Colonic mucosa (tissue), 4 donors: ENCODE measurements around the gene SHISA9. TPM values are rescaled to one million over a fixed set of nuclear protein-coding genes. Genes with fewer than 3 reads are reported as not detected.

Experiments used
- DNase-seq: peaks from one replicate; pipeline ENCODE4 v3.0.0-alpha.2; 2020
- H3K27ac ChIP-seq: fragments of 200-600 bp; one replicate; pipeline ENCODE4 v1.8.0; 2021
- H3K27me3 ChIP-seq: fragments of 200-600 bp; one replicate; pipeline ENCODE4 v1.8.0; 2021
- H3K36me3 ChIP-seq: fragments of 200-600 bp; one replicate; pipeline ENCODE4 v1.8.0; 2021
- H3K4me1 ChIP-seq: fragments of 200-600 bp; one replicate; pipeline ENCODE4 v1.8.0; 2021; ENCODE audit warnings: mild to moderate bottlenecking
- H3K4me3 ChIP-seq: fragments of 200-600 bp; one replicate; pipeline ENCODE4 v1.8.0; 2021
- H3K9ac ChIP-seq, 2 donors: one replicate each; pipeline ENCODE4 v1.7.0; 2013; ENCODE audit warnings: control low read depth in 2 of 2, low read depth in 2 of 2, low read length in 2 of 2
- H3K9me3 ChIP-seq: fragments of 200-600 bp; one replicate; pipeline ENCODE4 v1.8.0; 2021
- intact Hi-C: fragments of 100-400 bp; cut with DNase I; formaldehyde crosslinking; loops from one replicate; pipeline ENCODE4 v1.14.1; 2022
- total RNA-seq, 2 donors: library from RNA; stranded (reverse); fragmentation: NEBNext Ultra II Directional in 1 of 2; extraction: Animal tissue kit (Norgen Biotek cat#: 25700) in 1 of 2; gene quantifications; one replicate each; pipeline ENCODE4 v1.2.1, GENCODE V29; 2021
- TF ChIP-seq, protein P1 (sequence below): fragments of 200-600 bp; IDR thresholded peaks from one replicate; pipeline ENCODE4 v1.8.0; 2022; ENCODE audit warnings: antibody characterized with exemption, mild to moderate bottlenecking
- donor health status: healthy.
- donor health status: DM: no; HTN: no; CAD: no.
- donor health status: DM: no; HTN: no; CAD: no.

The SHISA9 gene
- total RNA-seq, 2 donors from 2014 or later = 0.74 to 1.3 TPM

DNA sequence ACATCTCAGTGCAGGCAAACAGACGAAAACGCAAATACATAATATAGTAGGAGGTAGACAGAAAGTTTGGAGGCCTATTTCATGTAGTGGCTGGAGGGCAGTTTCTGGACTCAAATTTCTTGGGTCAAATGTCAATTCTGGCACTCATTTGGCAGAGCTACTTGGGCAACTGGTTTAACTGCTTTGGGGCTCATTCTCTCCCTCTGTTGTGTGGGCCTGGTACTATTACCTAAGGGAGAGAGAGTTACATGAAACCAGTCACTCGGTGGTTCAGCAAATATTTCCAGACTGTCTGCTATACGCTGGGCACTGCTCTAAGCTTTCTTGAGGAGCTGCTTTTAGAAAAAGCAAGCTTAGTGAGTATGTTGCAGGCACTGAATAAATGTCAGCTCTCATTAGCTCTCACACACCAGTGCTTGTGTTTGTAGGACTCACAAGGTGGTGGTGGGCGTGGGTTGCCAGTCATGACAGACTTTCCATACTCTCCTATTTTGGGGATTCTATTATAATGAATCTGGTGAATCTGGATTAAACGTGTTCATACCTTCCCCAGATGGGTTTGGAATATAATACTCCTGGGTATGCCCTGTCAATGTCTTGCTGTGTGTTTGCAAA lies 1.8 kb upstream of the SHISA9 start:
- Histone ChIP-seq H3K27me3 (peaks cover 19% of the 10 kb centered on the region), H3K36me3 (no peaks in the 10 kb centered on the region), H3K9me3 (no peaks in the 10 kb centered on the region), H3K9ac (no peak overlapping the region), H3K4me3 (no peak overlapping the region), H3K27ac (no peak overlapping the region), H3K4me1 (no peaks in the 10 kb centered on the region)
- TF ChIP-seq, protein P1, sequence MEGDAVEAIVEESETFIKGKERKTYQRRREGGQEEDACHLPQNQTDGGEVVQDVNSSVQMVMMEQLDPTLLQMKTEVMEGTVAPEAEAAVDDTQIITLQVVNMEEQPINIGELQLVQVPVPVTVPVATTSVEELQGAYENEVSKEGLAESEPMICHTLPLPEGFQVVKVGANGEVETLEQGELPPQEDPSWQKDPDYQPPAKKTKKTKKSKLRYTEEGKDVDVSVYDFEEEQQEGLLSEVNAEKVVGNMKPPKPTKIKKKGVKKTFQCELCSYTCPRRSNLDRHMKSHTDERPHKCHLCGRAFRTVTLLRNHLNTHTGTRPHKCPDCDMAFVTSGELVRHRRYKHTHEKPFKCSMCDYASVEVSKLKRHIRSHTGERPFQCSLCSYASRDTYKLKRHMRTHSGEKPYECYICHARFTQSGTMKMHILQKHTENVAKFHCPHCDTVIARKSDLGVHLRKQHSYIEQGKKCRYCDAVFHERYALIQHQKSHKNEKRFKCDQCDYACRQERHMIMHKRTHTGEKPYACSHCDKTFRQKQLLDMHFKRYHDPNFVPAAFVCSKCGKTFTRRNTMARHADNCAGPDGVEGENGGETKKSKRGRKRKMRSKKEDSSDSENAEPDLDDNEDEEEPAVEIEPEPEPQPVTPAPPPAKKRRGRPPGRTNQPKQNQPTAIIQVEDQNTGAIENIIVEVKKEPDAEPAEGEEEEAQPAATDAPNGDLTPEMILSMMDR = no peak
- intact Hi-C loops = no loop called here
- no peak for DNase-seq

- intact Hi-C loops = no loop called here
- Histone ChIP-seq H3K9ac (no peak overlapping the region), H3K4me1 (no peaks in the 10 kb centered on the region), H3K27ac (no peak overlapping the region), H3K27me3 (peaks cover 19% of the 10 kb centered on the region), H3K4me3 (no peak overlapping the region), H3K36me3 (no peaks in the 10 kb centered on the region), H3K9me3 (no peaks in the 10 kb centered on the region)
- DNase-seq = no peak
- TF ChIP-seq, protein P1 = no peak
Measured at GRCh38 chr16:12900156-12900555, 1.2 kb upstream of the SHISA9 start.

DNA sequence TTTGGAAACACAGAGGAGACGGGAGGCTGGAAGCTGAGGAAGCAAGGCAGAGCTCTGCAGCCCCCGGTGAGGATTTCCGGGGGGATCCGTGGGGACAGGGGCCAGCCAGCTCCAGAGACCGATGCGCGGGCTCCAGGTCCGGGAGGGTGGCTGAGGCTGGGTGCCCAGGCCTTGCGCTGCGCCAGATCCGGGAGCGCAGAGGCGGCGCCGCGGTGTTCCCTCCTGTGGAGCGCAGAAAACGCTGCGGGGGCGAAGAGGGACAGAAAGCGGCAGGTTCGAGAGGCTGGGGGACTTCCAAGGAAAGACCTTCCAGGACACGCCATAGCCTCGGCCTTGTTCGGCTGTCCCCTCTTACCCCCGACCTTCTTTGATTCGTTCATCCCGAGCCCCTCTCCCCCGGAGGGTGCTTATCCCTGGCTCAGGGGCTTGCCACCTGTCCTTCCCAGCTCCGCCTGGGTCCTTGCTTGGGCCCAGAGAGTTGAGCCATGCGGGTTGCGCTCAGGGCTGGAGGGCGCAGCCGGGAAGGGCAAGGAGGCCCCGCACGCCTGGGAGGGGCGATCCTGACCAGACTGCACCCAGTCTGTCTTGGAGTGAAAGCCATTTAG lies 697 bp upstream of the SHISA9 start:
- no peak for DNase-seq
- H3K9me3 ChIP-seq = no peaks in the 10 kb centered on the region

DNA sequence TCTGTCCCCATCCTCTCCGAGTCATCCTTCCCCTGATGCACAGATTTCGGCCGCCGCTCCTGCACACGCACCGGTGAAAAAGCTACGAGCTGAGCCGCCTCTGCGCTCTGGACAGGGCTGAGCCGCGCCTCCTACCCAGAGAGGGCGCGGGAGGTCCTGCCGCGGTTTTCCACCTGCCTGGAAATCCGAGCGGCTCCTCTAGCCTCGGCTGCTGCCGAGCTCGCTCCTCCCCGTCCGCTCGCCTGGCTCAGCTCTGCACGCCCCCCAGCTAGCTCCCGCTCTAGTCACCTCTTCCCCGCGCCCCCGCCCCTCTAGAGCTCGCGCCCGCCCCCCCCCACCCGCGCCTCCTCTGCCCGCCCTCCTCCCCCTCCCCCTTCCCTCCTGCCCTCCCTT lies 198 bp upstream of the SHISA9 start:
- H3K36me3 ChIP-seq = no peaks in the 10 kb centered on the region
- TF ChIP-seq, protein P1 = no peak
- no peak overlapping the region for H3K27ac ChIP-seq
- no peaks in the 10 kb centered on the region for H3K4me1 ChIP-seq
- intact Hi-C loops = no loop called here
- no peaks in the 10 kb centered on the region for H3K9me3 ChIP-seq
- H3K27me3 ChIP-seq = peaks cover 19% of the 10 kb centered on the region
- DNase-seq = no peak
- H3K9ac ChIP-seq = no peak overlapping the region
- H3K4me3 ChIP-seq = no peak overlapping the region

More for the DNA sequence above, 697 bp upstream of the SHISA9 start:
- no peaks in the 10 kb centered on the region for H3K36me3 ChIP-seq
- TF ChIP-seq, protein P1 = no peak
- H3K27me3 ChIP-seq = peaks cover 19% of the 10 kb centered on the region
- H3K4me1 ChIP-seq = no peaks in the 10 kb centered on the region
- H3K4me3 ChIP-seq = no peak overlapping the region
- H3K9ac ChIP-seq = no peak overlapping the region
- H3K27ac ChIP-seq = no peak overlapping the region
- intact Hi-C loops = no loop called here

DNA sequence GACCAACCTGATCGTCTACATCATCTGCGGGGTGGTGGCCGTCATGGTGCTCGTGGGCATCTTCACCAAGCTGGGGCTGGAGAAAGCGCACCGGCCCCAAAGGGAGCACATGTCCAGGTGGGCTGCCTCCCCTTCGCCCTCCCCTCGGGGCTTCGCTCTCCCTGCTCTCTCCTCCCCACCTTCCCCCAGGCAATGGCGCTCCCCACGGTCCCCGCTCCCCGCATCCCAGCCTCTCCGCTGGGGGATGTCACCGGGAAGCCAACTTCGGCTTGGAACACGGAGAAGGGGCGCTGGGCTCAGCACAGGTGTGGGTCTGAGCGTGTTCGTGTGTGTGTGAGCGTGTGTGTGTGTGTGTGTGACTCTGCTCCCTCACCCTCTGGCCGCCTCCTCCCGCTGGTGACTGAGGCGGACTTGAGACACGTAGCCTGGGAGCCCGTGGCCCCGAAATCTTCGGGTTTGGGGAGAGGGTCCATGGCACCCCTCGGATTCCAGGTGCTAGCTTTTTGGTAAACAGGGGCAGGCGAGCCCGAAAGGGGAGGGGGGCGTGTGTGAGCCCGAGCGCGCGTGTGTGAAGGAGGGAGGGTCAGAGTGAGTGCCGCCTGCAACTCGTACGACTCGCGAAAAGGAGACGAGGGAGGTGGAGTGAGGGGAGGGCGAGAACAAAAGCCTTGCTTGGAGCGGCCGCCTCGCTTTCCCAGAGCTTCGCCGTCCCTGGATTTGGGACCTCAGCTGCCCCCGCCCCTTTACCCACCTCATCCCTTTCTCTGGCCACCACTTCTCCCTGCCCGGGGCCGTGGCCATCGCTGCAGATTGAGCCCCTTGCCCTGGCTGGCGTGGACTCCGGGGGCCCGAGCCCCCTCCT lies 1.3 kb downstream of the SHISA9 start:
- intact Hi-C loops = no loop called here
- Histone ChIP-seq H3K27me3 (peaks cover 19% of the 10 kb centered on the region), H3K27ac (no peak overlapping the region), H3K4me1 (no peaks in the 10 kb centered on the region), H3K9ac (peak overlapping the region in 1 of 2 donors; percentile 35), H3K4me3 (no peak overlapping the region), H3K9me3 (no peaks in the 10 kb centered on the region), H3K36me3 (no peaks in the 10 kb centered on the region)
- no peak for DNase-seq
- TF ChIP-seq, protein P1 = no peak
